ENCODE measurements around the gene SLC25A21.
"Not testable (repeated sequence)": the region's sequence is repeated elsewhere in the genome, so short reads cannot be mapped to it uniquely, and the experiment has no call there.

SLC25A21 gene

DNA sequence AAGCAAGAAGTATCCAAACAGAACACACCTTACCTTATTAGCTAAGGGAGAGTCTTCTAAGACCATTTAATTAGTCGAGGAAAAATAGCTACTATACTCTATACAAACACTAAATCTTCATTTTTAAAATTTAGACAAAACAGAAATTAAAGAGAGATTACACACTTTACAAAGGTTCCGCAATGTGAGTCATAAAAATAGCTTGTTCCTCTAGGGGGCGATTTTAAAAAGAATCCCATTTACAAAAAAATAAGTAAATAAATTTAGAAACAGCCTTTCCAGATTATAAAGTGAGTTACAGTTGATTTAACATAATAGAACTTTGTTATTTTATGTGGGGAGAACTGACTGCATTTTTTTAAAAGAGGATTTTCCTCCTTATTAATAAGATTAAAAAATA lies 309.1 kb downstream of the SLC25A21 start:
- no peak for DNase-seq (ENCODE audit: low read depth)

DNA sequence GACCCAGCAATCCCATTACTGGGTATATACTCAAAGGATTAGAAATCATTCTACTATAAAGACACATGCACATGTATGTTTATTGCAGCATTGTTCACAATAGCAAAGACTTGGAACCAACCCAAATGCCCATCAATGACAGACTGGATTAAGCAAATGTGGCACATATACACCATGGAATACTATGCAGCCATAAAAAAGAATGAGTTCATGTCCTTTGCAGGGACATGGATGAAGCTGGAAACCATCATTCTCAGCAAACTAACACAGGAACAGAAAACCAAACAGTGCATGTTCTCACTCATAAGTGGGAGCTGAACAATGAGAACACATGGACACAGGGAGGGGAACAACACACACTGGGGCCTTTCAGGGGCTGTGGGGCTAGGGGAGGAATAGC lies 310.2 kb downstream of the SLC25A21 start:
- not testable (repeated sequence) for DNase-seq (ENCODE audit: low read depth)

DNA sequence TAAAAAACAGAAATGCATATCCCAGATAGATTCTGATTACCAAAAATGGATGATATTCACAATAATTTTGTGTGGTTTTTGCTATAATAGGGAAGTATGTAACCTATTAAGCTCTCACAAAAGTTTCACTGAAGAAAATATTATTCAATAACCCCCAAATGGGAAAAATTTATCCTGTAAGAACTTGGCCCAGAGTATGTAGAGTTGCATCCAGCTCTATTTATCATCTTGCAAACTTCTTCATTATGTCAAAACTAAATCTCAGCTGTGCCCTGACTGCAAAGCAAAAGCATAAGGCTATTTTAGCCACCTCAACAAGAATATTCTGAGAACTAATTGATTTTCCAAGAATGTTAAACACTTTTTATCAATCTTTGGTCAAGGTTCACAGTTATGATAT lies 311.6 kb downstream of the SLC25A21 start:
- no peak for DNase-seq (ENCODE audit: low read depth)

DNA sequence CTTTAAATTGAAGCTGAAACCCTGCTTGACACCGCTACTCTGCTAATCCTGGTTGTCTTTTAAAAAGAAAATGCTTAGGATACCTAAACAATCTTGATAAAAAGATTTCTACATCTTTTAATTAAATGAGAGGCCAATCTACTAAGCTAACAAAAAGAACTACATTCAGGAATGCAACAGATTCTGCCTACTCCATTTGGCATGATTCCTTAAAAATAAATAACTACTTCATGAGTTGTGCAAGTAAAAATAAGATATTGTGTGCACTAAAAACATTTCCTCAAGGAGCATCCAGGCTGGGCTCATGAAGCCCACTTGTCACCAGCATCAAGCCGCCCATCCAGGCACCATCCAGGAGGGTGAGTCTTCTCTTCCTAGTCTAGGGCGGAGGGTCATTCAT lies 313.3 kb downstream of the SLC25A21 start:
- no peak for DNase-seq (ENCODE audit: low read depth)

DNA sequence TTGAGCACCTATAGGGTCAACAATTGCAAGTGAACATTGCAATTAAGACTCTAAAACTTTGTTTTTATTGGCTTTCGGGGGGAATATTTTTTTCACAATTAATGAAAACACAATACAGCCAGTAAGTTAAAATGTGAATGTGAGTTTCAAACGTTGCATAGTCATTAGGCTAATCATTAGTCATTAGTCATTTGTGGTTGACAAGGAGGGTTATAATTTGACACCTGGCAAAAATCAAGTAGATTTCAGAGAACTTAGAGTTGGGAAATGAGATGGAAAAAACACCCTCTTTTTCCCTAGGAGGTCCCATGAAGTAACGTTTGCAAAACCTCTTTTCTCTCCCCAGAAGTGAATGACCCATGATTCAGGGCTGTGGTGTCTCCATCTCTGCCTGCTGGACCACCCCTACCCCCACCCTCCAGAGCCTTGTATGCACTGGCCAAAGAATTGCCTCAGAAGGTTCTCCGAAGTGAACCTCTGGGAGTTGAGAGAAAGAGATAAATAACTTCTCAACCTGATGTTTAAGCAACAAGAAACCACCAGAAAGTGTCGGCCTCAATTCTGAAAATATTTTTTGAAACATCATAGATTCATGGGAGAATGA lies 314.5 kb downstream of the SLC25A21 start:
- no peak for DNase-seq (ENCODE audit: low read depth)

DNA sequence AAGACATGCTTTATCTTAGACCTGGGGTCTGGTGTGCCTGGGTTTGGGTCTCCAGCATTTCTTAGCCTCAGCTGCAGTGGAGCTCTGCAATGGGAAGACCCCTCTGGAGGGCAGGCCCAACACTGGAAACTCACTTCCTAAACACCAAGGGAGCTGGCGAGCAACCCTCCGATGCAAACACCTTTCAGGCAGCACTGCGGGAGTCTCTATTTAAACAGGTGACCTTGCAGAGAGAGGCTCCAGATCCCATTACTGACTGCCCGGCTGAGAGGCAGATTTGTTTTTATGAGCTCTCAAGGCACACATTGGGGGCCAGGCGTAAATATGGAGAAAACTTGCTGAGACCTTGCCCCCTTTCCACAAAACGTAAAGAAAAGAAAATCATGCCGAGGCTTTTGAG lies 315.3 kb downstream of the SLC25A21 start:
- no peak for DNase-seq (ENCODE audit: low read depth)

DNA sequence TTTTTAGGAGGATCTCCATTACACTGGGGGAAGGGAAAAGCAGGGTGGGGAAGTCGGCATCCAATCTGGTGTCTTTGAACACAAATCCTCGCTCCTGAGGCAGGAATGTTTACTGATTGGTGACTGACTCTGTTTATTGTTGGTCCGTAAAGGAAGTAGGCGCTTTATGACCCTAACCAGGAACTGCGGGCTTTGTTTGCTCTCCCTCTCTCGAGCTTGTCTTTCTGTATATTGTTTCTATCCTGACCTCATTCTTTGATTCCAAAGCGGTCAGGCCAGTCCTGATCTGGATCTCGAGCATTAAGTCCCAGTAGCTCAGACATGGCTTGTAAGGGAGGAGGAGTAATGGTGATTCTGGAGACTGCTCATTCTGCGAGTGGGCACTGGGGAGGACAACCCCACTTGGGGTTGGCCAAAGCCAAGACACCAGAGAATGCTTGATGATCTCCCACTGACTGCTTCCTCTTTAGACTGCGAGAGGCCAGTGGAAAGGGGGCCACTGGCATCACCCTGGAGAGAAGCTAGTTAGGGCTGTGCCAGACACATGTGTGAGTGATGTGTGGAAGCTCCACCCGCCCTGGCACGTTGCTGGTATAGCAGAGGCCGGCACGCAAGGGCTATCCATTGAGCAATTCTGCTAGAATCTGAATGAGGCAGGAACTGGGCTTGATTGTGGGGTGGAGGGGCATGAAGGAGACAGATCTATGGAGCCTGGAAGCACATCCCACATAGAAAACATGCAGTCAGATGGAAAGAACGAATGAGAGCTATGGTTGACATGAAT lies 316.1 kb downstream of the SLC25A21 start:
- DNase-seq (ENCODE audit: low read depth) = no peak

DNA sequence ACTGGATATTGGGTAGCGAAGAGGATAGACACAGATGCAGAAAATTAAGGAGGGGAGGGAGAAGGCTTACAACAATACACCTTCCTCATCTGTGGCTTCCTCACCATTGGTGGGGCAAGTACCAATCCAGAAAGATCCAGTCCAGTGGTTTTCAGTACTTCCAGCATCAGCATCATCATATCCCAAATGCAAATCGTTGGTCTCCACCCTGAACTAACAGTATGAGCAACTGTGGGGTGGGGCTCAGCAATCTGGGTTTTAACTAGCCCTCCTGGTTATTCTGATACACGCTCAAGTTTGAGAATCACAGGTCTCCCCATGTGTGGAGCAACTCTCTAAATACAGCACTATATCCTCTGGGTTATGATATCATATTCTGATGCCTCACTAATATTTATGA lies 317.0 kb downstream of the SLC25A21 start:
- DNase-seq (ENCODE audit: low read depth) = no peak

DNA sequence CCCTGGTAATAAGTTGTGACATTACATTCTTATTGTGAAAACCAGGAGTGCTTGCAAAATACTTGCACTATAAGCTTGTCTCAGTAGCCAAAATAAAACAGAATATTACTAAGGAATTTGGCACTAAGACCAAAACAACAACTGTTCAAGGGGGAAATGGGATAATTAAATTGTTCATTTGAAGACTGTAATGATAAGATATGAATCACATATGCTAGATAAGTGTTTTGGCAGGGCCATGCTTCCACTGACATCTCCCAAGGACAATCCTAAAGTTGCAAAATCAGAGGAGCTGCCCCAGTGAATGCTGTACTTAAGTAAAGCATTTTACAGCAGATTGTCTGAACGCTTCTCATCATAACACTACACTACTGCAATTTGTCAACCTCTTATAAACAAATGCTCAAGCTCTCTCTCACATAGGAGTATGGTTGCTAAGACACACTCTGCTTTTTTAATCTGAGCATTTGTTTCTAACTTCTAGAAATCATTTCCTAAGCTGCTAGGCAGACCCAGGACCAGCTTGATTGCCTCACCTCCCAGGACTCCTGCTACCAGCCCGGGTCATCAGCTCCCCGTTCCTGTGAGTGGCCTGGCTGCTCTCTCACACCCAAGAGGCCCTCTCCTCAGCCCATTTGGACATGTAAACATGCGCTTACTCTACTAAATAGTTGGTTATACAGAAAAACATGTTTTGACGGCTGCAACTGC lies 319.3 kb downstream of the SLC25A21 start:
- no peak for DNase-seq (ENCODE audit: low read depth)

DNA sequence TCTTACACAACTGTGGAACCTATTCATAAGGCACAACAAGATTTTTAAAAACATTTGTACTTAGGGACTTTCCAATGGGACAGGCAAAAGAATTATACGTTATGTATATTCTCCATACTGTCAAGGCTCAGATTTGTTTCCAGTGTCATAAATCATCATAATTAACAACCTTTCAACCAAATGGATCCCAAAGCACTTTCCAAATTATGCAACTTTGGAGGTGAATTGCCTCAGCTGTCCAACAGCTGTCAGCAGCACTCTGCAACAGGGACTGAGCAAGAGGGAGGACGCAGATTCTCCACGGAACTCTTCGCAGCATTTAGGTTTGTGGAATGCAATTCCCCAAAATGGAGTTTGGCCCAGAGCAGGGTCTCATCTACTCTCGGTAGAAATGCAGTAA lies 324.2 kb downstream of the SLC25A21 start:
- no peak for DNase-seq (ENCODE audit: low read depth)

DNA sequence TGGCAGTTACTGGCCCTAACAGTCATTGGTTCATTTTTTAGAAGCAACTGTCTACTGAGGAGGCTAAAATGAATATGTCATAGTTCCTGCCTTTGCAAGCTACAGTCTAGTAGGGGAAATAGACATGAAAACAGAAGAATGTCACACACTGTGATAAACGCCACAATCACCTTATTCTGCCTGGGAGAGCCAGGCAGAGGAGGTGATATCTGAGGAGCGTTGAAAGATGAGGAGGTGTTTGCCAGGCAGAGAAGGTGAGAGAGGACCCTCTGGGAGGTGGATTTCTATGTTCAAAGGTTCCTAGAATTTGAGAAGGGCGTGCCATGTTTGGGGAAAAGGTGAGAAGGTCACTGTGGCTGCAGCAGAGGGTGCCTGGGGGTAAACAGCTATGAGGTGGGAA lies 325.0 kb downstream of the SLC25A21 start:
- DNase-seq (ENCODE audit: low read depth) = no peak

DNA sequence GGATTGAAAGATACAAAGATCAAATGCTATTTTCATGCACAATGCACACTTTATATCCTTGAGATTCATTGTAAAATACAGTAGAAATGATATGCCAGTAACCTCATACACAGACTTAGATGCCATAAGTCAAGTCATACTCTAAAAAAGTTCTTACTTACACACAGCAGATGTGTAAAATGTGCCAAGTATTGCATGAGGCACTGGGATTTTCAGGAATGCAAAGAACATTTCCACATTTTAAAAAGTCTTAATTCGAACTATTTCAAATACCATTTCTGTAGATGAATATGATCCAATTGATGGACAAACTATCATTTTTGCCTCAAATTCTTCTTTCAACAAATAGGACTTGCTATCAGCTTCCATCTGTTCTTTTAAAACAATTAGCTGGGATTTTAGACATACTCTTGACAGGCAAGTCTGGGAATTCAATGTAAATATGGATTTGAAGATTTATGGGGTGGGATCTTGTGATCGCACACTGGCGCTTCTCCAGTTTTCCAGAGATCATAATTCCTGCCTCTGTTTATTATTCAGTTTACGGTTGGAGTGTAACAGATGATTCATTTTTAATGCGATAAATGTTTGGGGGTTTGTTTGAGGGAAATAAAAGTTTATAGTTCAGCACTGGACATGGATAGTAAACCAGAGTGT lies 326.9 kb downstream of the SLC25A21 start:
- DNase-seq (ENCODE audit: low read depth) = no peak

DNA sequence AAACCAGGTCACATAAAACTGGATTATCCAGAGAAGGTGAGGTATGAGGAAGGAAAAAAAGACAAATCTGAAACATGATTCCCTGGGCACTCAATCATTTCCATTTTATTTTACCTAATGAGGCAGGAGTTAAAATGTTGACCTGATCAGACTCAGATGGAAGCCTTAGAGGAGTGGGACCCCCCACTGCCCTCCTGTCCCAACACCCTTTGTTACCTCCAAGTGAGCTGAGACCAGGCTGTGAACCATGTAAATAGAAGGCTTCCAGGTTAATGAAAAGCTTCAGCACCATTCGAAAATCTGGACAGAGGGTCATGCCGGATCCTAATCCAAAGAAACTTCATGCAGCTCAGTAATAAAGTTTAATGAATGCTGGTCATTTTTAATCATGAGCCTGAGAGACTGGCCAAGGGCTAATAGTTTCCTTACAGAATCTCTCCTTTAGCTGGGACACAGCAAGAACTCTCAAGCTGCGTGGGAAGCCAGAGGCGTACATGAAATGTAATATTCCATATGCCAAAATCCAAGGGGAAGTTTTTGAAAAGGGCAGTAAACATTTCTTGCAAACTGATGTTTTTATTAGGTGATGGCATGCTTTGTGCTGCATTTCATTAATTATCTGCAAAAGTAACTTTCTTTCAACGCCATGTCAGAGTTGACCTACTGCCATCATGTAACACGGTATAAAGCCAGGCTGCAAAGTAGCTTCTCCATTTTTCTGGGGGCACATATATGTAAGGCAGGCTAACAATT lies 327.8 kb downstream of the SLC25A21 start:
- DNase-seq (ENCODE audit: low read depth) = no peak

DNA sequence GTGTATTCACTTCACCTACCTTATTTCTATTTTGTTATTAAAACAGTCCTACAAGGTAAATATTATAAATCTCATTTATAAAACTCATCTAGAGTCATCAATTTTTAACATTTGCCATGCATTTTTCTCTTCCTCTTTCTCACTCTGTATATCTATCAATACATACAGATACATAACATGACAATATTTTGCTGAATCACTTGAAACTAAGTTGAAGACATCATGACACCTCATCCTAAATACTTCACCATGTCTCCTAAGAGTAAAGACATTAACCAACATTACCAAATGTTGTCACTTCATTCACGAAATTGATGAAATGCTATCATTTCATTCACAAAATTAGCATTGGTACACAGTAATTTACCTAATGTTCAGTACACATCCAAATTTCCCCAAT lies 329.0 kb downstream of the SLC25A21 start:
- no peak for DNase-seq (ENCODE audit: low read depth)

DNA sequence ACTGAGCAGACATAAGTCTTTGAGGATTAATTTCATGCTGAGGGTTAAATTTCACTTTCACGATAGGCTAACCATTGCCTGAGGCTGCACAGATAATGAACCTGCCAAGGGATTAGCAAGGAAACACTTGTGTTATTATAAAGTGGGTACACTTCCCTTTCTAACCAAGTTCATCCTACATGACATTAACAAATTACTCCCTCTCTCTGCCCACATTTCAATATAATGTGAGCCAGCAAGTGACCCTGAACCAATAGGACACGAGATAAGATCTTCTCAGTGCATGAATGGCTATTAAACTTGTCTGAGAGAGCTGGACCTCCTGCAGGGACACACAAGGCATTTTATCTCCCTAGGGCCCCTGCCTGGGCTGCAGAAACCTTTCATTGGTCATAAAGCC lies 337.3 kb downstream of the SLC25A21 start:
- DNase-seq (ENCODE audit: low read depth) = no peak

DNA sequence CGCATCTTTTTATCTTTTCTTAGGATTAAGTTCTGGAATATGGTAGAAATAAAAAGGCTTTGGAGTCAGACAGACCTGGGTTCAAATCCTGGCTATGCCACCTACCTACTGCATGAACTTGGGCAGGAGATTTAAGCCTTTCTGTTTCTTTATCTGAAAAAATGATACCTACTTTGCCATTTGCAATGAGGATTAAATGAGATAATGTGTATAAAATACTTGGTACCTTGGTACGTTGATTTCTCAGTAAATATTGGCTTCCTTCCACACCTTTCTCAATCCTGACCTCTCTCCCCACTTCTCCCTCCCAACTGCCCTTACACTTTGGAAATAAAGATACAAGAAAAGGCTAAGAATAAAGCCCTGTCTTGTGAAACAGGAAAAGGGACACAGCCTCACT lies 338.1 kb downstream of the SLC25A21 start:
- no peak for DNase-seq (ENCODE audit: low read depth)

DNA sequence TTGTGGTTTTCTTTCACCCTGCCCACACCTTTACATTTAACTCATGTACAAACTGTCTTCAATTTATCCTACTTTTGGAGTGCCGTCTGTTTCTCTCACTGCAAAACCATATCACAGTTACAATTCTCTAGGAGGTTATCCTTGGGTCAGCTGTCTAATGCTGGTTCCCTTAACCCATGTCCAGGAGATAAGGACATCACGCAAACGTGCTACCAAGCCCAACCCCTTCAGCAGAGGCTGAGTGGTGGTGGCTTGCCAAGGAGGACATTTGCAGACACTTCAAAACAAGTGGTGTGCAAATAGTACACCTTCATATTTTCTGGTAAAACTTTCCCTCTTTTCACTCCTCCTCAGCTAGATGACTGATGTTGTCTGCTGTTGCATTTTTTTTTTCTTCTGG lies 342.9 kb downstream of the SLC25A21 start:
- no peak for DNase-seq (ENCODE audit: low read depth)

DNA sequence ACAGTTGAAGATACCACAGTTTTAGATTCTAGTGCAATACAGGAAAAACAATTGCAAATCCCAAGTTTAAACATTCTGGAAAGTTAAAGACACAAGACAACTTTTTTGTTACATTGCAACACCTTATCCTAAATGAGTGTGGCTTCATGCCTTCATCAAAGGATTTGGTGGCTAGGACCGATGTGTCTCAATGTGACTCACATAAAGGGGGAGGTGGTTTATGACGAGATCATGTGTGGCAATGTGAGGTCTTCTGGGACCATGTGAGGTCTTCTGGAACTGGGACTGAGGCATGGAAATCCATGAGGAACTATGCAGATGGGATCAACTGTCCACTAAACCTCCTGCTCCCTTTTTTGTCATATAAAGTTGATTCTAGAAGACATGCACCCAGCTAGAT lies 344.5 kb downstream of the SLC25A21 start:
- DNase-seq (ENCODE audit: low read depth) = no peak

DNA sequence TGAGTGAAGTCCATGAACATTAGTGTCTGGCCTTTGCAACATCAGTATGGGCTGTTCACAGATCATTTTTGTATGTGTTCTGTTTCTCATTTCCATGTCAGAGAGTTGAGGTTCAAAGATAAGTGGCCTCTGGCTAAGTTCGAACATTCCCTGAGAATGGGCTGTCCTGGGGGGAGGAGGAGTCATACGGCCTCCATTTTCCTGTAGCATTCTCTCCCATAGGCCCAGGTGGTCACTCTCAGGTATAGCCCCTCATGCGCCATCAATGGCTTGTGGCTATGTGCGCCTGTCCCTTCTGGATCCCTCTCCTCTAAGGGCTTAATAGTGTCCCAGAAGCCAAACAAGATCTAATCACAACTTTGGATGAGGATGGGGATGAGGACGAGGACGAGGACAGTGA lies 345.8 kb downstream of the SLC25A21 start:
- DNase-seq (ENCODE audit: low read depth) = no peak

DNA sequence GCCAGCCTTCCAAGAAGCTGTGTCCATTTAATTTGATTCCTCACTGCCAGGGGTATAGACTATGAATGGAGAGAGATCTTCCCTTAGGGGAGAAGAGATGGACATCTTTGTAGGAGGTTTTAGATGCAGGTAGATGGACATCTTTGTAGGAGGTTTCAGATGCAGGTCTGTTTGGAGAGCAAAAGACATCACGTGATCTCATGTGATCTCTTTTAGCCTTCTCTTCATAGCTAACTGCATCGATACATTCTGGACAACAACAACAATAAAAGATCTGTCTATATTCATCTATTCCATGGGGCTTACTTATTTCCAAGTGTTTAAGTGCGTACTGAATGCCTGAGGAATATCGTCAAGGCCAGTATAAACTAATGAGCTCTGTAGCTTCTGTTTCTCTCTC lies 347.6 kb downstream of the SLC25A21 start:
- DNase-seq (ENCODE audit: low read depth) = no peak

DNA sequence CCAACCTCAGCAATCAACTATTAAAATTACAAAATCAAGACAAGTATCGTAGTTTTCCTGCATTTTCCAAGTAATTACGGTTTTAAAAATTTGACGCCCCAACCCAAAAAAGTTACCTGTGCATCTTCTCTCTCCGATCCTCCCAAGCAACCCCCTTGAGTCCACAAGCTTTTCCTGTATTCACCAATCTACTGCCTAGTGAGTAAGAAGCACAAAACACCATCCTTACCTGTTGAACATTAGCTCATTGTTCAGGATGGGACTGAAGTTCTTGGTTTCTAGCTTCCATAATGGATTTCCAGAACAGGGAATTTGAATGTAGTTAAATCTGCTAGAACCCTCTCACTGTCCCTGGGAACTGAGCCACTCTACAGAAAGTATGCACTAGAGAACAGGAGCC lies 348.8 kb downstream of the SLC25A21 start:
- DNase-seq (ENCODE audit: low read depth) = no peak

DNA sequence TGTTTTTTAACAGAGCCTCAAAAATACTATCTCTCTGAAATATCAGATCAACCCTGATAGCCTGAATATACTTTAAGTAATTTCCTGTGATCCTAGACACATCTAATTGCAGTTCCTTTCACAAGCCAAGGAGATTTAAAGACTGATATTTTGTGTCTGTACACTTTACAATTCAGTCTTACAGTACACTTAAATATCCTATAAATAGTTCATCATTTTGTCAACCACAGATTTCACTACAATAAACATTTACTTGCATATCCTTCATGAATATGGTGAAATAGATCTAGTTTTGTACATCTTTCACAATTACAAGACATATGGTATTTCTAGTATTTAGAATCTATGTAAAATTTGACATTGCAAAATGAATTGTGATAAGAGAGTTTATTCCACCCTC lies 349.7 kb downstream of the SLC25A21 start:
- no peak for DNase-seq (ENCODE audit: low read depth)

Data from stimulated activated CD8-positive, alpha-beta memory T cell treated with anti-CD3 and anti-CD28 coated beads, Interleukin-15, amount 100 ng/mL, for 1 hour (primary cell).